HG02571 (cell line): Measurements from ENCODE around the gene KIF25.

ENCODE experiments used
- ATAC-seq: cut with Tn5 transposase; IDR thresholded peaks from one replicate; pipeline ENCODE4 v1.9.1; 2021; ENCODE audit warnings: mild to moderate bottlenecking, moderate library complexity; ENCODE audit not compliant: unreplicated experiment

The KIF25 gene

GRCh38 chr6:168035098-168035660 lies 37.7 kb downstream of the KIF25 start:
- no peak for ATAC-seq

GRCh38 chr6:168035661-168036545 lies 38.4 kb downstream of the KIF25 start:
- ATAC-seq, result no peak

- ATAC-seq, result no peak
Measured at GRCh38 chr6:168037242-168037641, 39.8 kb downstream of the KIF25 start.

GRCh38 chr6:168037856-168038255 lies 40.4 kb downstream of the KIF25 start:
- no peak for ATAC-seq

GRCh38 chr6:168038576-168039140 lies 41.2 kb downstream of the KIF25 start:
- ATAC-seq, result no peak

- no peak for ATAC-seq
Measured at GRCh38 chr6:168039301-168039700, 41.8 kb downstream of the KIF25 start.

GRCh38 chr6:168039849-168040248 lies 42.4 kb downstream of the KIF25 start:
- no peak for ATAC-seq

GRCh38 chr6:168040856-168041496 lies 43.5 kb downstream of the KIF25 start:
- no peak for ATAC-seq

GRCh38 chr6:168041928-168042327 lies 44.5 kb downstream of the KIF25 start:
- ATAC-seq, result no peak

- no peak for ATAC-seq
Measured at GRCh38 chr6:168042426-168043192, 45.1 kb downstream of the KIF25 start.

- no peak for ATAC-seq
Measured at GRCh38 chr6:168043193-168043847, 45.8 kb downstream of the KIF25 start.

- no peak for ATAC-seq
Measured at GRCh38 chr6:168043848-168044415, 46.5 kb downstream of the KIF25 start.

GRCh38 chr6:168044521-168045130 lies 47.2 kb downstream of the KIF25 start:
- ATAC-seq, result no peak

GRCh38 chr6:168045141-168045691 lies 47.7 kb downstream of the KIF25 start:
- ATAC-seq, result no peak

GRCh38 chr6:168045706-168046620 lies 48.5 kb downstream of the KIF25 start:
- no peak for ATAC-seq

- no peak for ATAC-seq
Measured at GRCh38 chr6:168046696-168047095, 49.2 kb downstream of the KIF25 start.

- no peak for ATAC-seq
Measured at GRCh38 chr6:168047841-168048723, 50.6 kb downstream of the KIF25 start.
